HepG2 (cell line): ENCODE results near the gene FAM83D. TPM values are rescaled to one million over a fixed set of nuclear protein-coding genes. Genes with fewer than 3 reads are reported as not detected.

Source experiments
- HDAC1 ChIP-seq: sonication (generic); formaldehyde crosslinking; IDR thresholded peaks from 2 replicates; pipeline ENCODE4 v1.5.1; 2020; ENCODE audit warnings: mild to moderate bottlenecking, missing genetic modification reagents
- KDM5B ChIP-seq: sonication (generic); formaldehyde crosslinking; IDR thresholded peaks from 2 replicates; pipeline ENCODE4 v1.4.0; 2020; ENCODE audit warnings: missing genetic modification reagents, mild to moderate bottlenecking, borderline replicate concordance
- SMAD3 ChIP-seq: sonication (generic); formaldehyde crosslinking; IDR thresholded peaks from 2 replicates; pipeline ENCODE4 v1.4.0; 2020; ENCODE audit warnings: missing genetic modification reagents
- SPEN ChIP-seq: sonication (generic); formaldehyde crosslinking; IDR thresholded peaks from 2 replicates; pipeline ENCODE4 v1.5.1; 2020; ENCODE audit warnings: low read depth, mild to moderate bottlenecking, missing genetic modification reagents
- TOPORS ChIP-seq: sonication (generic); formaldehyde crosslinking; IDR thresholded peaks from 2 replicates; pipeline ENCODE4 v1.8.0; 2023; ENCODE audit warnings: mild to moderate bottlenecking, missing genetic modification reagents
- ZNF292 ChIP-seq: sonication (generic); formaldehyde crosslinking; IDR thresholded peaks from 2 replicates; pipeline ENCODE4 v1.8.1; 2022; ENCODE audit warnings: mild to moderate bottlenecking, low read depth, missing genetic modification reagents, borderline replicate concordance
- ZNF572 ChIP-seq: sonication (generic); formaldehyde crosslinking; IDR thresholded peaks from 2 replicates; pipeline ENCODE4 v1.5.1; 2020; ENCODE audit warnings: mild to moderate bottlenecking, missing genetic modification reagents
- ZNF768 ChIP-seq: sonication (generic); formaldehyde crosslinking; IDR thresholded peaks from 2 replicates; pipeline ENCODE4 v1.4.0; 2020; ENCODE audit warnings: missing genetic modification reagents
- ZNF839 ChIP-seq: sonication (generic); formaldehyde crosslinking; IDR thresholded peaks from 2 replicates; pipeline ENCODE4 v1.4.0; 2020; ENCODE audit warnings: missing genetic modification reagents, mild to moderate bottlenecking, borderline replicate concordance
- polyA plus RNA-seq, 8 experiments: library from polyadenylated mRNA; depleted of rRNA in 3 of 8; stranded (reverse) in 7 of 8; unstranded in 1 of 8; fragments of >200 nt; fragmentation: Illumina TruSeq in 4 of 8; extraction: Trizol in 4 of 8; gene quantifications; 2 replicates each; pipeline versions ENCODE4 v1.2.1 to v1.2.3, GENCODE V29; 2011 to 2016; ENCODE audit warnings: low read depth in 4 of 8, missing spikeins in 1 of 8, mixed read lengths in 1 of 8; ENCODE audit not compliant: insufficient read depth in 1 of 8
- total RNA-seq, 5 experiments: library from RNA; depleted of rRNA; stranded (reverse); fragments of >200 nt; fragmentation: Illumina TruSeq; extraction: Trizol; gene quantifications; 2 replicates each; pipeline ENCODE4 v1.2.3, GENCODE V29; 2016; ENCODE audit warnings: low read depth in 1 of 5
- TF ChIP-seq, protein P1 (sequence below): sonication (generic); formaldehyde crosslinking; IDR thresholded peaks from 2 replicates; pipeline ENCODE4 v1.5.1; 2020; ENCODE audit warnings: missing genetic modification reagents, mild to moderate bottlenecking, borderline replicate concordance
- TF ChIP-seq, protein P2 (sequence below): sonication (generic); formaldehyde crosslinking; IDR thresholded peaks from 2 replicates; pipeline ENCODE4 v1.8.0; 2022; ENCODE audit warnings: mild to moderate bottlenecking, missing genetic modification reagents
- TF ChIP-seq, protein P3 (sequence below): sonication (generic); formaldehyde crosslinking; IDR thresholded peaks from 2 replicates; pipeline ENCODE4 v1.5.1; 2020; ENCODE audit warnings: missing genetic modification reagents, mild to moderate bottlenecking, borderline replicate concordance
- TF ChIP-seq, protein P4 (sequence below): sonication (generic); formaldehyde crosslinking; IDR thresholded peaks from 2 replicates; pipeline ENCODE4 v1.4.0; 2020; ENCODE audit warnings: mild to moderate bottlenecking, missing genetic modification reagents

Gene FAM83D
- total and polyA plus RNA-seq, 2 of the 13 experiments (the other 11 are each of a cell fraction or from before 2014, with no cell fraction given): 51.4 to 64.0 TPM

DNA sequence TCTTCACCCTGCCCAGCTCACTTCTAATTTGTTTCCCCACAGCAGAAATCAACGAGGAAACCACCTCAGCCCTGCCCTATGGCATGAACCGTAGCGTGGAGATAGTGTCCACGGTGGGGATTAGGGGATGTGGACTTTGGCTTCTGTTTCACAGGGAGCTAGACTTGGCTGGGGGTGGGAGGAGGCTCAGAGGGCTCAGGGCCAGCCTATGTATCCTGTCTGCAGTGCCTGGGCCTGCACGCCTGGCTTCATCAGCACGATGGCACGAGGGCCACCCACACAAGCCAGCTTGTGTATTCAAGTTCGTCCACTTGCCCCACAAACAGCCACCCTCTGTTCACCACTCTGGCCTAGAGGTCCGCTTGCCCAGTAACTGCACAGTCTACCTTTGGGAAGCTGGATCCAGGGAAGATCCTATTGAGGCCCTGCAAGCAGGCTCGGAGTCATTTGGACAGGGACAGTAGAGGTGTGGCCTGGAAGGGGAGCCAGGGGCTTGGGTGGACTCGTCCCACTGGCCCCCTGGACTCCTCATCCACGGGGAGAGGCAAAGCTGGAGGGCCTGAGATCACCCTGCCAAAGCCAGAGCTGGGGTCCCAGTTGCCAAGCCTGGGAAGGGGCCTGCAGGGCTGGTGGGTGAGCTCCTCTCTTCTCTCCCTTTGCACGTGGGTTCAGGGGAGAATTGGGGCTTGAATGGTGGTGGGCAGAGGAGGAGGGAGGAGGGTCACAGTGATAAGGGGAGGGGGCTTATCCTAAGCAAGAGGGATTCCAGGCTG is 38.0 kb upstream of the FAM83D start (continued):
- TF ChIP-seq SPEN (CRISPR knock-in tag) (no peak; the same call in 1 of the 2 replicates), ZNF839 (peak; percentile 54; the same call in 1 of the 2 replicates), ZNF292 (CRISPR knock-in tag) (peak; percentile 59; the same call in 1 of the 2 replicates), HDAC1 (CRISPR knock-in tag) (peak; percentile 72; the same call in 1 of the 2 replicates), ZNF768 (CRISPR knock-in tag) (no peak), TOPORS (no peak), KDM5B (CRISPR knock-in tag) (peak; percentile 75; the same call in 1 of the 2 replicates), ZNF572 (CRISPR knock-in tag) (0 out of 2 replicates have a peak, but pooled peaks have one; percentile 29), SMAD3 (CRISPR knock-in tag) (no peak)
- TF ChIP-seq, protein P1, sequence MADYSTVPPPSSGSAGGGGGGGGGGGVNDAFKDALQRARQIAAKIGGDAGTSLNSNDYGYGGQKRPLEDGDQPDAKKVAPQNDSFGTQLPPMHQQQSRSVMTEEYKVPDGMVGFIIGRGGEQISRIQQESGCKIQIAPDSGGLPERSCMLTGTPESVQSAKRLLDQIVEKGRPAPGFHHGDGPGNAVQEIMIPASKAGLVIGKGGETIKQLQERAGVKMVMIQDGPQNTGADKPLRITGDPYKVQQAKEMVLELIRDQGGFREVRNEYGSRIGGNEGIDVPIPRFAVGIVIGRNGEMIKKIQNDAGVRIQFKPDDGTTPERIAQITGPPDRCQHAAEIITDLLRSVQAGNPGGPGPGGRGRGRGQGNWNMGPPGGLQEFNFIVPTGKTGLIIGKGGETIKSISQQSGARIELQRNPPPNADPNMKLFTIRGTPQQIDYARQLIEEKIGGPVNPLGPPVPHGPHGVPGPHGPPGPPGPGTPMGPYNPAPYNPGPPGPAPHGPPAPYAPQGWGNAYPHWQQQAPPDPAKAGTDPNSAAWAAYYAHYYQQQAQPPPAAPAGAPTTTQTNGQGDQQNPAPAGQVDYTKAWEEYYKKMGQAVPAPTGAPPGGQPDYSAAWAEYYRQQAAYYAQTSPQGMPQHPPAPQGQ: peak; percentile 81; the same call in 1 of the 2 replicates
- TF ChIP-seq, protein P2, sequence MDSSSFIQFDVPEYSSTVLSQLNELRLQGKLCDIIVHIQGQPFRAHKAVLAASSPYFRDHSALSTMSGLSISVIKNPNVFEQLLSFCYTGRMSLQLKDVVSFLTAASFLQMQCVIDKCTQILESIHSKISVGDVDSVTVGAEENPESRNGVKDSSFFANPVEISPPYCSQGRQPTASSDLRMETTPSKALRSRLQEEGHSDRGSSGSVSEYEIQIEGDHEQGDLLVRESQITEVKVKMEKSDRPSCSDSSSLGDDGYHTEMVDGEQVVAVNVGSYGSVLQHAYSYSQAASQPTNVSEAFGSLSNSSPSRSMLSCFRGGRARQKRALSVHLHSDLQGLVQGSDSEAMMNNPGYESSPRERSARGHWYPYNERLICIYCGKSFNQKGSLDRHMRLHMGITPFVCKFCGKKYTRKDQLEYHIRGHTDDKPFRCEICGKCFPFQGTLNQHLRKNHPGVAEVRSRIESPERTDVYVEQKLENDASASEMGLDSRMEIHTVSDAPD (CRISPR knock-in tag): no peak
- TF ChIP-seq, protein P3, sequence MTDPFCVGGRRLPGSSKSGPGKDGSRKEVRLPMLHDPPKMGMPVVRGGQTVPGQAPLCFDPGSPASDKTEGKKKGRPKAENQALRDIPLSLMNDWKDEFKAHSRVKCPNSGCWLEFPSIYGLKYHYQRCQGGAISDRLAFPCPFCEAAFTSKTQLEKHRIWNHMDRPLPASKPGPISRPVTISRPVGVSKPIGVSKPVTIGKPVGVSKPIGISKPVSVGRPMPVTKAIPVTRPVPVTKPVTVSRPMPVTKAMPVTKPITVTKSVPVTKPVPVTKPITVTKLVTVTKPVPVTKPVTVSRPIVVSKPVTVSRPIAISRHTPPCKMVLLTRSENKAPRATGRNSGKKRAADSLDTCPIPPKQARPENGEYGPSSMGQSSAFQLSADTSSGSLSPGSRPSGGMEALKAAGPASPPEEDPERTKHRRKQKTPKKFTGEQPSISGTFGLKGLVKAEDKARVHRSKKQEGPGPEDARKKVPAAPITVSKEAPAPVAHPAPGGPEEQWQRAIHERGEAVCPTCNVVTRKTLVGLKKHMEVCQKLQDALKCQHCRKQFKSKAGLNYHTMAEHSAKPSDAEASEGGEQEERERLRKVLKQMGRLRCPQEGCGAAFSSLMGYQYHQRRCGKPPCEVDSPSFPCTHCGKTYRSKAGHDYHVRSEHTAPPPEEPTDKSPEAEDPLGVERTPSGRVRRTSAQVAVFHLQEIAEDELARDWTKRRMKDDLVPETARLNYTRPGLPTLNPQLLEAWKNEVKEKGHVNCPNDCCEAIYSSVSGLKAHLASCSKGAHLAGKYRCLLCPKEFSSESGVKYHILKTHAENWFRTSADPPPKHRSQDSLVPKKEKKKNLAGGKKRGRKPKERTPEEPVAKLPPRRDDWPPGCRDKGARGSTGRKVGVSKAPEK: peak; percentile 39; the same call in 1 of the 2 replicates
- TF ChIP-seq, protein P4, sequence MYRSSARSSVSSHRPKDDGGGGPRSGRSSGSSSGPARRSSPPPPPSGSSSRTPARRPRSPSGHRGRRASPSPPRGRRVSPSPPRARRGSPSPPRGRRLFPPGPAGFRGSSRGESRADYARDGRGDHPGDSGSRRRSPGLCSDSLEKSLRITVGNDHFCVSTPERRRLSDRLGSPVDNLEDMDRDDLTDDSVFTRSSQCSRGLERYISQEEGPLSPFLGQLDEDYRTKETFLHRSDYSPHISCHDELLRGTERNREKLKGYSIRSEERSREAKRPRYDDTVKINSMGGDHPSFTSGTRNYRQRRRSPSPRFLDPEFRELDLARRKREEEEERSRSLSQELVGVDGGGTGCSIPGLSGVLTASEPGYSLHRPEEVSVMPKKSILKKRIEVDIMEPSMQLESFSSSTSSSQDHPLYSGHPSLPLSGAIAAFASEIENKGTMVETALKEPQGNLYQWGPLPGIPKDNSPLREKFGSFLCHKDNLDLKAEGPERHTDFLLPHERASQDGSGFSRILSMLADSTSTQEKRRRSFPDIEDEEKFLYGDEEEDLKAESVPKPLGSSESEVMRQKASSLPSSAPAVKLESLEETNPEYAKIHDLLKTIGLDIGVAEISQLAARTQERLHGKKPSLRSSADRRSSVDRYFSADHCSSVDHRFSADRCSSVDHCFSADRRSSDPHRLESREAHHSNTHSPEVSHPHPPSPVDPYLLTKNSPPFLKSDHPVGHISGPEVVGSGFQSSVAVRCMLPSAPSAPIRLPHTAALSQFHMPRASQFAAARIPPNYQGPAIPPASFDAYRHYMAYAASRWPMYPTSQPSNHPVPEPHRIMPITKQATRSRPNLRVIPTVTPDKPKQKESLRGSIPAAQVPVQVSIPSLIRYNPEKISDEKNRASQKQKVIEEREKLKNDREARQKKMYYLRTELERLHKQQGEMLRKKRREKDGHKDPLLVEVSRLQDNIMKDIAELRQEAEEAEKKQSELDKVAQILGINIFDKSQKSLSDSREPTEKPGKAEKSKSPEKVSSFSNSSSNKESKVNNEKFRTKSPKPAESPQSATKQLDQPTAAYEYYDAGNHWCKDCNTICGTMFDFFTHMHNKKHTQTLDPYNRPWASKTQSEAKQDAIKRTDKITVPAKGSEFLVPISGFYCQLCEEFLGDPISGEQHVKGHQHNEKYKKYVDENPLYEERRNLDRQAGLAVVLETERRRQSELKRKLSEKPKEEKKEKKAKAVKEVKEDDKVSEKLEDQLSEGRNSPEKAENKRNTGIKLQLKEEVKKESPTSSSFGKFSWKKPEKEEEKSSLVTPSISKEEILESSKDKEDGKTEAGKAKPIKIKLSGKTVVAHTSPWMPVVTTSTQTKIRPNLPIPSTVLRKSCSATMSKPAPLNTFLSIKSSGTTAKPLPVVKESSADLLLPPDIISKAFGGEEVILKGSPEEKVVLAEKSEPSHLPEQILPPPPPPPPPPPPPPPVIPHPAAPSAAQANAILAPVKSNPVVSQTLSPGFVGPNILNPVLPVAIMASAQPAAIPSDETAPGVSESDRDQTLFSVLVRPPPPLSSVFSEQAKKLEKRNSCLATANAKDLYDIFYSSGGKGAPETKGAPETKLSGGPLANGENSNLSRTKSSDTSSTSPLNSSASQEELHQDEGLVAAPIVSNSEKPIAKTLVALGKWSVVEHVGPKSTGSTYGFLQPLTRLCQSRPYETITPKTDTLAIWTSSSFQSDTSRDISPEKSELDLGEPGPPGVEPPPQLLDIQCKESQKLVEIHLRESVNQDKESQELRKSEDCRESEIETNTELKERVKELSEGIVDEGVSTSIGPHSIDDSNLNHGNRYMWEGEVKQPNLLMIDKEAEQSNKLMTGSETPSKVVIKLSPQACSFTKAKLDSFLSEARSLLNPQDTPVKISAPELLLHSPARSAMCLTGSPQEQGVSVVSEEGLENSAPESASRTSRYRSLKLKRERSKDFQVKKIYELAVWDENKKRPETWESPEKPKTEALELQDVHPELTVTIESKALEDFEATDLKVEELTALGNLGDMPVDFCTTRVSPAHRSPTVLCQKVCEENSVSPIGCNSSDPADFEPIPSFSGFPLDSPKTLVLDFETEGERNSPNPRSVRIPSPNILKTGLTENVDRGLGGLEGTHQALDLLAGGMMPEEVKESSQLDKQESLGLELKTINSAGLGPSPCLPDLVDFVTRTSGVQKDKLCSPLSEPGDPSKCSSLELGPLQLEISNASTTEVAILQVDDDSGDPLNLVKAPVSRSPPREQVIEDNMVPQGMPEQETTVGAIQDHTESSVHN (CRISPR knock-in tag): no peak
